ENCODE results near the gene ZBTB42.

GRCh38 chr14:104785708-104786080 is 15.2 kb upstream of the ZBTB42 start:
- no peak for TF ChIP-seq CTCF (IDR thresholded peaks at IDR 0.05; ENCODE audit: low read depth, low read length, missing input control)
- TF ChIP-seq JUND (IDR thresholded peaks at IDR 0.05) = no peak
- TF ChIP-seq SP1 (IDR thresholded peaks at IDR 0.05) = no peak
- TF ChIP-seq ATF3 (IDR thresholded peaks at IDR 0.05) = no peak
- no peak for TF ChIP-seq TAF1 (conservative IDR thresholded peaks at IDR 0.05)
- no peak for TF ChIP-seq REST (IDR thresholded peaks at IDR 0.05)
- TF ChIP-seq EGR1 (IDR thresholded peaks at IDR 0.05; ENCODE audit: low read depth in 2 of 2) = no peak
- no peak for TF ChIP-seq RXRA (IDR thresholded peaks at IDR 0.05)
- no peak for TF ChIP-seq MAX (IDR thresholded peaks at IDR 0.05)
- no peak for TF ChIP-seq RAD21 (IDR thresholded peaks at IDR 0.05)
- TF ChIP-seq YY1 (IDR thresholded peaks at IDR 0.05) = no peak

Measured in liver (tissue), 3 donors.